Pancreas (tissue), 10 donors: ENCODE results near the gene IFT81. TPM values are rescaled to one million over a fixed set of nuclear protein-coding genes. Genes with fewer than 3 reads are reported as not detected.

Experiments used
- ATAC-seq, 4 donors: fragments of 200-7000 bp; cut with Tn5 transposase; one replicate each; pipeline versions ENCODE4 v1.8.0 to v1.9.1; 2020; ENCODE audit warnings: mild to moderate bottlenecking in 4 of 4, moderate library complexity in 4 of 4
- DNase-seq, 6 donors: peaks; one replicate each; pipeline ENCODE4 v3.0.0-alpha.2; 2020
- FAIRE-seq: peaks from 2 replicates; lab custom pipeline; 2012; peaks lifted over from hg19 to GRCh38; lab: Jason Lieb, UNC
- H3K27ac ChIP-seq, 4 donors: fragments of 200-600 bp; sonication (generic); 1 replicate in 3 of 4; 2 replicates in 1 of 4; pipeline versions ENCODE4 v1.5.0 to v1.8.0; 2020
- H3K27me3 ChIP-seq, 4 donors: fragments of 200-600 bp; one replicate each; pipeline ENCODE4 v1.8.0; 2021
- H3K36me3 ChIP-seq, 3 donors: fragments of 200-600 bp; sonication (generic) in 1 of 3; one replicate each; pipeline versions ENCODE4 v1.5.0 to v1.8.0; 2020 to 2021
- H3K4me1 ChIP-seq, 3 donors: fragments of 200-600 bp; one replicate each; pipeline ENCODE4 v1.8.0; 2021
- H3K4me3 ChIP-seq, 4 donors: fragments of 200-600 bp; sonication (generic) in 2 of 4; one replicate each; pipeline versions ENCODE4 v1.5.0 to v1.8.0; 2020 to 2021
- H3K9me3 ChIP-seq, 4 donors: fragments of 200-600 bp; one replicate each; pipeline ENCODE4 v1.8.0; 2021
- CTCF ChIP-seq, 4 donors: fragments of 200-600 bp; sonication (generic) in 3 of 4; IDR thresholded peaks; one replicate each; pipeline versions ENCODE4 v1.5.0 to v1.8.0; 2021; ENCODE audit warnings: antibody characterized with exemption in 4 of 4
- WGBS, 2 donors: extraction: QIAGEN DNeasy Blood & Tissue Kit; methylation state at CpG; one replicate each; pipeline ENCODE4 v1.1.7; 2013; 5-methylcytosine and 5-hydroxymethylcytosine counted together
- intact Hi-C, 3 donors: fragments of 100-400 bp; cut with DNase I; formaldehyde crosslinking; loops; one replicate each; pipeline versions ENCODE4 v1.11.1 to v1.14.2; 2022
- polyA plus RNA-seq, 2 donors: library from polyadenylated mRNA; stranded (reverse); fragments of 200-250 nt; gene quantifications; one replicate each; pipeline ENCODE4 v1.2.3, GENCODE V29; 2013
- total RNA-seq, 6 donors: library from RNA; stranded (reverse); fragmentation: NEBNext Ultra II Directional in 4 of 6; extraction: Animal tissue kit (Norgen Biotek cat#: 25700) in 4 of 6; gene quantifications; one replicate each; pipeline versions ENCODE4 v1.2.1 to v1.2.4, GENCODE V29; 2021 to 2023
- donor health status: healthy with polysubstance abuse.
- donor health status: DM: no; HTN: no; CAD: no; lungs with moderate emphysema.
- donor health status: DM: no; HTN: no; CAD: no.
- donor health status: control.
- donor health status: control.
- donor health status: Bipolar disorder and iron deficiency.
- donor health status: DM: yes; HTN: yes; CAD: no.
- donor health status: DM: no; HTN: no; CAD: no.
- donor health status: DM: no; HTN: no; CAD: no.
- donor health status: DM: yes; HTN: yes; CAD: no.

Gene IFT81
- total and polyA plus RNA-seq, 8 donors: 2.1 to 7.2 (median 3.4) TPM

- Histone ChIP-seq H3K4me3 (no peak overlapping the region), H3K4me1 (peaks cover 20 to 39% (median 32%) of the 10 kb centered on the region in 3 donors), H3K27ac (peak overlapping the region; percentile 76 to 91 (median 79)), H3K36me3 (no peaks in the 10 kb centered on the region), H3K9me3 (no peaks in the 10 kb centered on the region), H3K27me3 (no peaks in the 10 kb centered on the region)
- DNase-seq: no peak
- FAIRE-seq: no peak
- ATAC-seq: peak in 2 of 4 donors; percentile 1 to 15
- TF ChIP-seq CTCF (IDR thresholded peaks at IDR 0.05): no peak
- intact Hi-C loops: no loop called here
- WGBS, 2 donors: 51 to 64% methylated on average over 4 of the region's 4 CpGs
Observed at GRCh38 chr12:110246636-110247339, 122.6 kb downstream of the IFT81 start.

DNA sequence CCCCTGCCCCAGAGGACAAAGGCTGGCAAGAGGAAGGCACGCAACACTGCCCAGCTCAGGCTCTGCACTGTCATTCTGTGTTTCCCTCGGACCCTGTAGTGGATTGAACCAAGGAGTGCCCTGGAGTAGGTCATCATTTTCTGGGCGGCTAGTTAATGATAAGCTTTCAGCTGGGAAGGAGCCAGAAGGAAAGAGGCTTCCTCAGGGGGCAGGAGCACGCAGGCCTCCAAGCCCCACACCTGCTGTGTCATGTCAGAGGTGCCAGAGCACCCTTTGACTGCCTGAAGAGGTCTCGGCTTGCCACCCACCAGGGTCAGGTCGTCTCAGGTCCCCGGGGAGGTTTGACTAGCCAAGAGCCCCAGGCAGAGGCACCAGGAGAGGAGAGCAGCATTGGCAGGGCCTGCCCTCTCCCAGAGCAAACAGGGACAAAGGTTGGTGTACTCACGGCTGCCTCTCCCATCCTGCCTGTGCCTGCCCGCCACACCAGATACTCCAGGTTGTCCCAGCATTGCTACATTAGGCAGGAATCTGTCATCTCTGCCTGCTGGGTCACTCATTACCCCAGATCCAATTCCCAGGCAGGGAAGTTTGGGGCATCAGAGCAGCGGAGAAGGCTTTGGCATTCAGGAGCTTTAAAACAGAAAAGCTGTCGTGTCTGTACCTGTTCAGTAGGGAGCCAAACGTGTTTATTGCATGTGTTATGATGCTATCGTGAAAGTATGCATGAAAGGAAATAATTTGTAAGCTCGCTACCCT lies 123.4 kb downstream of the IFT81 start:
- Histone ChIP-seq H3K36me3 (no peaks in the 10 kb centered on the region), H3K4me1 (peaks cover 20 to 39% (median 32%) of the 10 kb centered on the region in 3 donors), H3K9me3 (no peaks in the 10 kb centered on the region), H3K27me3 (no peaks in the 10 kb centered on the region), H3K4me3 (peak overlapping the region in 1 of 4 donors; percentile 14), H3K27ac (peak overlapping the region; percentile 76 to 91 (median 79))
- DNase-seq (peak; percentile 57 to 79 (median 68)), FAIRE-seq (no peak), ATAC-seq (peak; percentile 81 to 90 (median 88))
- TF ChIP-seq CTCF (IDR thresholded peaks at IDR 0.05): no peak
- 16 to 17% methylated on average over 14 of the region's 14 CpGs for WGBS, 2 donors
- intact Hi-C loops: no loop called here

DNA sequence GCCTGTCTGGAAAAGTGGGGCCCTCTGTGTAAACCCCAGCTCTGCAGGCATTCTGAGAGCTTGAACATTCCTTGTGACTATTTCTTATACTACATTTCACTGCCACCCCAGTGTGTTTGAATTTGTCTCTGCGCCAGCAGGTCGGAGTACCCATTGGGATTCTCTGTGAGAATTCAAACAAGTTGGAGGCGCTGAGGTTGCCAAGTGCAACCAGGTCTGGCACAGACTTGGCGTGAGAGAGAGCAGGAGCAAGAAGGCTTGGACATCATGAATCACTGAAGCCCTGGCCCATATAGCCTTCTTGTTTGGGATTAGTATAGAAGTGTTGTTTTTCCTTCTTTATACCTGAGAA lies 123.9 kb downstream of the IFT81 start:
- no peaks in the 10 kb centered on the region for H3K27me3 ChIP-seq
- H3K9me3 ChIP-seq: no peaks in the 10 kb centered on the region
- intact Hi-C loops: no loop called here
- peak in 5 of 6 donors; percentile 35 to 70 (median 63) for DNase-seq
- peak; percentile 43 to 57 (median 52) for ATAC-seq
- H3K4me1 ChIP-seq: peaks cover 20 to 39% (median 32%) of the 10 kb centered on the region in 3 donors
- FAIRE-seq: no peak
- H3K4me3 ChIP-seq: peak overlapping the region in 1 of 4 donors; percentile 14
- WGBS, 2 donors: 15 to 21% methylated on average over 4 of the region's 4 CpGs
- no peaks in the 10 kb centered on the region for H3K36me3 ChIP-seq
- peak overlapping the region; percentile 76 to 91 (median 79) for H3K27ac ChIP-seq
- TF ChIP-seq CTCF (IDR thresholded peaks at IDR 0.05): no peak

DNA sequence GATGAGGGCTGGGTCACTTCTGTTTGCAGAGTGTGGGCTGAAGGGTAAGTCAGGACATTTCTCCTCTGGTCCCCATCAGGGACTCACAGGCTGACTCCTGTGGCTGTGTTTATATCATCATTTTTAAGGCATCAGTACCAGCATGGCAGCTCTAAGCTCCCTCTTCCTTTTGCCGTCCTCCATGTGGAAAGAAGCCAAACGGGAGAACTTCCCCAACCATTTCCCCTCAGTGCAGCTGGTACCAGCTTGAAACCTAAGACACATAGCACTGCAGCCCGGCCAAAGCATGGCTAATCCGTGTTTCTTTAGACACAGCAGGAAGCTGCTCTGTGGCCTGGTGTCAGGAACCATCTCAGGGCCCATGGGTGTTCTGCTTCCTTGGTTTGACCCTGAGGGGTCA lies 124.9 kb downstream of the IFT81 start:
- intact Hi-C loops: no loop called here
- Histone ChIP-seq H3K9me3 (no peaks in the 10 kb centered on the region), H3K4me1 (peaks cover 20 to 39% (median 32%) of the 10 kb centered on the region in 3 donors), H3K27ac (peak overlapping the region; percentile 76 to 91 (median 79)), H3K27me3 (no peaks in the 10 kb centered on the region), H3K4me3 (no peak overlapping the region), H3K36me3 (no peaks in the 10 kb centered on the region)
- no peak for FAIRE-seq
- no peak for ATAC-seq
- TF ChIP-seq CTCF (IDR thresholded peaks at IDR 0.05): no peak
- WGBS, 2 donors: 66 to 70% methylated on average over 4 of the region's 4 CpGs
- DNase-seq: no peak
